ENCODE measurements around the gene GTF2H3.

GTF2H3 gene

DNA sequence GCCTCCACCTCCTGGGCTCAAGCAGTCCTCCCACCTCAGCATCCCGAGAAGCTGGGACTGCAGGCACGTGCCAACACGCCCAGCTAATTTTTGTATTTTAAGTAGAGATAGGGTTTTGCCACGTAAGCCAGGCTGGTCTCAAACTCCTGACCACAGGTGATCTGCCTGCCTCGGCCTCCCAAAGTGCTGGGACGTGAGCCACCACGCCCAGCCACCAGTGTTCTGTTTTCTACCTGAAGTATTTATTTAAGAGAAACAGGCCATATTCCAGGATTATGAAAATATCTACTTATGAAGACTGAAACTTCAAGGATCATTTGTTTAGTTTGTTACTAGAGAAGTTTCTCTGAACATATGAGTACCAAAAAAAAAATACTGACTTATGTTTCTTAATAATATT, 10.3 kb downstream of the GTF2H3 start:
- DNase-seq = no peak
- Histone ChIP-seq H3K9me3 (ENCODE audit: control insufficient read depth, low read length) (no peaks in the 10 kb centered on the region), H3K27me3 (replicated peaks; ENCODE audit: control insufficient read depth, insufficient read depth, low read length, poor library complexity, severe bottlenecking) (no peaks in the 10 kb centered on the region), H3K27ac (ENCODE audit: insufficient read depth, low read length, poor library complexity, severe bottlenecking) (no peak overlapping the region), H3K4me3 (ENCODE audit: insufficient read depth, low read depth, low read length, poor library complexity, severe bottlenecking) (no peak overlapping the region), H3K36me3 (ENCODE audit: control insufficient read depth, insufficient read depth, low read length) (peaks cover 28% of the 10 kb centered on the region), H3K4me1 (ENCODE audit: control insufficient read depth, insufficient read depth, low read length, poor library complexity, severe bottlenecking) (no peaks in the 10 kb centered on the region)

DNA sequence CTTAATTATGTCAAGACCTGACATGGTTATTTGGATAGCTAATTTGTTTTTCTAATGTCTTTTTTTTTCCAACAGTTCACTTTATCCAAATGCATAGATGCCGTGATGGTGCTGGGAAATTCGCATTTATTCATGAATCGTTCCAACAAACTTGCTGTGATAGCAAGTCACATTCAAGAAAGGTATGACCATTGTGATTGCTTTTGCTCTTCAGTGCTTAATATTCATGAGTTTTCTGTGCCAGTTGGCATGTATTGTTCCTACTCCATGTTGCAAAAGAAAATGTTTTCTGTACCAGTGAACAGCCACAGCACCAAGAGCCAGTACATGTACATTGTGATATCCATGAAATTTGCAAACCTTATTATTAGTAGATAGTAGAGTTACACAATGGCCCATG, 11.8 kb downstream of the GTF2H3 start:
- Histone ChIP-seq H3K9me3 (ENCODE audit: control insufficient read depth, low read length) (no peaks in the 10 kb centered on the region), H3K36me3 (ENCODE audit: control insufficient read depth, insufficient read depth, low read length) (peaks cover 41% of the 10 kb centered on the region)
- DNase-seq = no peak

DNA sequence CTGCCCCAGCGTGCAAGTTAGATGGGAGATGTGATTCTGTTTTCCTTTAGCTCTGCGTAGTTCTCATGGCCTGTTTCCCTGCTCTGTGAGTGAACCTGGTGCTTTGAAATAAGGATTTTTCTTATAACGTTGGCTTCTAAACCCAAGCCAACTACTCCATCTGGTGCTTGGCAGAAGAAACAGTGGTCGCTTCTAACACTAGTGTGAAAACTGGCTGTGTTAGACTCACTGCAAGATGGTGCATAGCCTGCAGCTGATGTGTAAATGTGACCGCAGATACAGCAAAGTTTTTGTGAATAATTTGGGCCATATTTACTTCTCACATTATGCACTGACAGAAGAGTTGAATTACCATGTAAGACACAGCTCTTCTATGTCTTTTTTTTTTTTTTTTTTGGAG, 12.2 kb downstream of the GTF2H3 start:
- H3K4me1 ChIP-seq (ENCODE audit: control insufficient read depth, insufficient read depth, low read length, poor library complexity, severe bottlenecking) = no peaks in the 10 kb centered on the region
- peaks cover 41% of the 10 kb centered on the region for H3K36me3 ChIP-seq (ENCODE audit: control insufficient read depth, insufficient read depth, low read length)
- no peak overlapping the region for H3K4me3 ChIP-seq (ENCODE audit: insufficient read depth, low read depth, low read length, poor library complexity, severe bottlenecking)
- no peaks in the 10 kb centered on the region for H3K9me3 ChIP-seq (ENCODE audit: control insufficient read depth, low read length)
- no peaks in the 10 kb centered on the region for H3K27me3 ChIP-seq (replicated peaks; ENCODE audit: control insufficient read depth, insufficient read depth, low read length, poor library complexity, severe bottlenecking)
- no peak for DNase-seq
- H3K27ac ChIP-seq (ENCODE audit: insufficient read depth, low read length, poor library complexity, severe bottlenecking) = no peak overlapping the region

More for the DNA sequence above, 11.8 kb downstream of the GTF2H3 start:
- Histone ChIP-seq H3K27ac (ENCODE audit: insufficient read depth, low read length, poor library complexity, severe bottlenecking) (no peak overlapping the region), H3K27me3 (replicated peaks; ENCODE audit: control insufficient read depth, insufficient read depth, low read length, poor library complexity, severe bottlenecking) (no peaks in the 10 kb centered on the region), H3K4me1 (ENCODE audit: control insufficient read depth, insufficient read depth, low read length, poor library complexity, severe bottlenecking) (no peaks in the 10 kb centered on the region), H3K4me3 (ENCODE audit: insufficient read depth, low read depth, low read length, poor library complexity, severe bottlenecking) (no peak overlapping the region)

DNA sequence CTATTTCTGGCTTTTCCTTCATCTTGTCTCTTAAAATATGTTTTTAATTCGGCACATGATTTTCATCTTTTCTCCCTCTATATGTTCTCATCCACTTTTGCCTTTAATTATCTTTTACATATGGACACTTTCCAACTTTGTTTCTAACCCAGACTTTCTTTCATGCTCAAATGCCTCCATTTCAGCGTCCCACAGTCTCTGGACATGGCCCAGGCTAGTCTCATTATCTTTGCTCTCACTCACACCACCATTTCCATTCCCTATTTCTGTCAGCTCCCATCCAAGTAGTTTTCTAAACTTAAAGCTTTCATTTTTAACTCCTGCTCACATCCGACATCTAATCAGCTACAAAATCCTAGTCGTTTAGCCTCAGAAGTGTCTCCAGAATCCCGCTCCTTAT, 14.8 kb downstream of the GTF2H3 start:
- H3K27ac ChIP-seq (ENCODE audit: insufficient read depth, low read length, poor library complexity, severe bottlenecking) = no peak overlapping the region
- no peaks in the 10 kb centered on the region for H3K27me3 ChIP-seq (replicated peaks; ENCODE audit: control insufficient read depth, insufficient read depth, low read length, poor library complexity, severe bottlenecking)
- no peak overlapping the region for H3K4me3 ChIP-seq (ENCODE audit: insufficient read depth, low read depth, low read length, poor library complexity, severe bottlenecking)
- H3K4me1 ChIP-seq (ENCODE audit: control insufficient read depth, insufficient read depth, low read length, poor library complexity, severe bottlenecking) = no peaks in the 10 kb centered on the region
- H3K9me3 ChIP-seq (ENCODE audit: control insufficient read depth, low read length) = no peaks in the 10 kb centered on the region
- DNase-seq = no peak
- peaks cover 44% of the 10 kb centered on the region for H3K36me3 ChIP-seq (ENCODE audit: control insufficient read depth, insufficient read depth, low read length)

DNA sequence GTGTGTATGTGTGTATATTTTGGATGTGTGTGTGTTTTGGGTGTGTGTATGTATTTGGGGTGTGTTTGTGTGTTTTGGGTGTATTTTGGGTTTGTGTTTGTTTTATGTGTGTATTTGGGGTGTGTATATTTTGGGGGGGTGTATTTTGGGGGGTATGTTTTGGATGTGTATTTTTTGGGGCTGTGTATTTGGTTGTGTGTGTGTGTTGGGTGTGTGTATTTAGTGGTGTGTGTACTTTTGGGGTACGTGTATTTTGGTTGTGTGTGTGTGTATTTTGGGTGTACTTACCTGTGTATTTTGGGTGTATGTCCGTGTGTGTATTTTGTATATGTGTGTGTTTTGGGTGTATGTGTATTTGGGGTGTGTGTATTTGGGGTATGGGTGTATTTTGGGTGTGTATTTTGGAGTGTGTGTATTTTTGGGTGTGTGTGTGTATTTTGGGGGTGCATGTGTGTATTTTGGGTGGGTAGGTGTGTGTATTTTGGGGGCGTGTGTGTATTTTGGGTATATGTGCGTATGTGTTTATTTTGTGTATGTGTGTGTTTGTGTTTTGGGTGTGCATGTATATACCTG, 20.6 kb downstream of the GTF2H3 start:
- DNase-seq = no peak
- Histone ChIP-seq H3K4me1 (ENCODE audit: control insufficient read depth, insufficient read depth, low read length, poor library complexity, severe bottlenecking) (no peaks in the 10 kb centered on the region), H3K36me3 (ENCODE audit: control insufficient read depth, insufficient read depth, low read length) (peaks cover 38% of the 10 kb centered on the region), H3K4me3 (ENCODE audit: insufficient read depth, low read depth, low read length, poor library complexity, severe bottlenecking) (no peak overlapping the region), H3K27ac (ENCODE audit: insufficient read depth, low read length, poor library complexity, severe bottlenecking) (no peak overlapping the region), H3K9me3 (ENCODE audit: control insufficient read depth, low read length) (no peaks in the 10 kb centered on the region), H3K27me3 (replicated peaks; ENCODE audit: control insufficient read depth, insufficient read depth, low read length, poor library complexity, severe bottlenecking) (no peaks in the 10 kb centered on the region)

DNA sequence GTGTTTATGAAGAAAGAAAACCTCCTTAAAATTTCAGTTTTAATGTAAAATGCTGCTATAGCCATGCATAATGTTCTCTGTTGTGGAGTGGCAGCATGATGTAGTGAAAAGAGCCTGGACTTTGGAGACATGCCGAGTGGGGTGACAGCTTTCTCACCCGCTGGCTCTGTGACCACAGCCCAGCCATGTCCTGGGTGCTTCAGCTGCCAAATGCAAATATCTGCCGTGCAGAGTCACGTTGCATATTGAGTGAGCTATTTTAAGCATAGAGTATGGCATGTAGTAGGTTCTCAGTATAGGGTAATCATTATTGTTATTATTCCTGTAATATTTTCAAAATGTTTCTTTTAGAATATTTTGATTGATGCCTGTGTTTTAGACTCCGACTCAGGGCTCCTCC, 21.8 kb downstream of the GTF2H3 start:
- no peak for DNase-seq
- no peaks in the 10 kb centered on the region for H3K27me3 ChIP-seq (replicated peaks; ENCODE audit: control insufficient read depth, insufficient read depth, low read length, poor library complexity, severe bottlenecking)
- no peak overlapping the region for H3K4me3 ChIP-seq (ENCODE audit: insufficient read depth, low read depth, low read length, poor library complexity, severe bottlenecking)
- H3K27ac ChIP-seq (ENCODE audit: insufficient read depth, low read length, poor library complexity, severe bottlenecking) = no peak overlapping the region
- H3K36me3 ChIP-seq (ENCODE audit: control insufficient read depth, insufficient read depth, low read length) = peaks cover 27% of the 10 kb centered on the region
- H3K9me3 ChIP-seq (ENCODE audit: control insufficient read depth, low read length) = no peaks in the 10 kb centered on the region
- no peaks in the 10 kb centered on the region for H3K4me1 ChIP-seq (ENCODE audit: control insufficient read depth, insufficient read depth, low read length, poor library complexity, severe bottlenecking)

DNA sequence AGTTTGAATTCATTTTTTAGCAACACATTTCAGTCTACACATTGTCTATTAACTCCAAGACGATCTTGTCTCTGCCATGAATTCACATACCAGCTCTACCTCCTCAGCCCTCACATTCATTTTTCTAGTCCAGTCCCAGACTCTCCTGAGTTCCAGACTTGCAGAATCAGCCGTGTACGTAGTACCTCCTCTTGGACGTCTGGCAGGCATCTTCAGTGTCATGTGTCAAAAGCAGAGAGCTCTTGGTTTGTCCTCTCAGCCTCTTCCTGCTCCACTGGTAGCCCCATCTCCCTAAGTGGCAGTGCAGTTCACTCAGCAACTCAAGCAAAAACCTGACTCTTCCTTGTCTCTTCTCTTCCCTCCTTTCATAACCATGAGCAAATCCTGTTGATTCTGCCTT, 22.8 kb downstream of the GTF2H3 start:
- H3K4me3 ChIP-seq (ENCODE audit: insufficient read depth, low read depth, low read length, poor library complexity, severe bottlenecking) = no peak overlapping the region
- H3K36me3 ChIP-seq (ENCODE audit: control insufficient read depth, insufficient read depth, low read length) = peaks cover 27% of the 10 kb centered on the region
- no peak overlapping the region for H3K27ac ChIP-seq (ENCODE audit: insufficient read depth, low read length, poor library complexity, severe bottlenecking)

DNA sequence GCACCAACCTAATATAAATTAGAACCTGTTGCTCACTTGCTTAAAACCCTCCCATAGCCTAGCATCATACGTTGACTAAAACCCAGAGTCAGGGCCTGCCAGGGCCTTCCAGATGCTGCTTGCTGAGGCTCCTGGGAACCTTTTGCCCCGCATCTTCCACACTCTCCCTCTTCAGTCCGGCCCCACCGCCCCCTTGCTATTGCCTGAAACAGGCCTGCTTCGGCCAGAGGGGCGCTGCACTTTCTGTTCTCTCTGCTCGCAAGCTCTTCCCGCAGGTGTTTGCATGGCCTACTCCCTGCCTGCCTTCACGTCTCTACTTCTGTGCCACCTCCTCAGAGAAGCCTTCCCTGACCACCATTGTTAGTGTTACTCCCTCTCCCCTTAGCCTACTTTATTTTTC, 23.6 kb downstream of the GTF2H3 start:
- no peaks in the 10 kb centered on the region for H3K9me3 ChIP-seq (ENCODE audit: control insufficient read depth, low read length)
- H3K36me3 ChIP-seq (ENCODE audit: control insufficient read depth, insufficient read depth, low read length) = peaks cover 21% of the 10 kb centered on the region
- H3K4me1 ChIP-seq (ENCODE audit: control insufficient read depth, insufficient read depth, low read length, poor library complexity, severe bottlenecking) = no peaks in the 10 kb centered on the region
- no peak overlapping the region for H3K27ac ChIP-seq (ENCODE audit: insufficient read depth, low read length, poor library complexity, severe bottlenecking)
- H3K27me3 ChIP-seq (replicated peaks; ENCODE audit: control insufficient read depth, insufficient read depth, low read length, poor library complexity, severe bottlenecking) = no peaks in the 10 kb centered on the region
- no peak for DNase-seq
- no peak overlapping the region for H3K4me3 ChIP-seq (ENCODE audit: insufficient read depth, low read depth, low read length, poor library complexity, severe bottlenecking)

More for the DNA sequence above, 22.8 kb downstream of the GTF2H3 start:
- no peaks in the 10 kb centered on the region for H3K9me3 ChIP-seq (ENCODE audit: control insufficient read depth, low read length)
- no peaks in the 10 kb centered on the region for H3K27me3 ChIP-seq (replicated peaks; ENCODE audit: control insufficient read depth, insufficient read depth, low read length, poor library complexity, severe bottlenecking)
- H3K4me1 ChIP-seq (ENCODE audit: control insufficient read depth, insufficient read depth, low read length, poor library complexity, severe bottlenecking) = no peaks in the 10 kb centered on the region
- DNase-seq = no peak

DNA sequence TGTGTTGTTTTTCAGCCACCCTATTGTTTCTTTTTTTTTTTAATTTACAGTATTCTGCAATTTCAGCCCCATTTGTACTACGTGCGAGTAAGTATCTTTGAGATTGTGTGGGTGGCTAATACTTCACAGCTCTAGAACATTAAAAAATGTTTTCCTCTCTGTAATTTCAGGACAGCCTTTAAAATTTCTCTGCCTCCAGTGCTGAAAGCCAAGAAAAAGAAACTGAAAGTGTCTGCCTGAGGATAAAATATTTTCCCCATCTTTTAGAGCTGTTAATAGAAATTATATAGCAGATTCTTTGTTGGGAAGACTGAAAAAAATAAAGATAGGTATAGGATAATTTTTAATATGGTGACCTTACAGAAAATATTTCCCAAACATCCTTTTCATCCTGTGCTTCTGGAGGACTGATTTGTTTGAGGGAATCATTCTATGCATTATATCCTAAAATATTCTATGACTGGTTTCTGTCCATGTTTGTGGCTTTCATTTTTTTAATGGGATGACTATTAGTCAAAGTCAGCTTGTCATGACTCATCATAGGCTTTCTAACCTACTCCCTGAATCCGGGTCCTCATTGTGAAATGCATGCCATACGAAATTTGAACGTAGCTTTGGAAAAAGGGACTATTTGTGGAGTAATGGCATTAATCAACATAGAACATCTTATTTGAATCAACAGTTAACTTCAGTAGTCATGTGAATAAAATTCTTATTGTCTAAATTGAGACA, 26.5 kb downstream of the GTF2H3 start:
- no peak for DNase-seq
- H3K4me3 ChIP-seq (ENCODE audit: insufficient read depth, low read depth, low read length, poor library complexity, severe bottlenecking) = no peak overlapping the region
- no peaks in the 10 kb centered on the region for H3K4me1 ChIP-seq (ENCODE audit: control insufficient read depth, insufficient read depth, low read length, poor library complexity, severe bottlenecking)
- no peaks in the 10 kb centered on the region for H3K27me3 ChIP-seq (replicated peaks; ENCODE audit: control insufficient read depth, insufficient read depth, low read length, poor library complexity, severe bottlenecking)
- H3K9me3 ChIP-seq (ENCODE audit: control insufficient read depth, low read length) = no peaks in the 10 kb centered on the region
- no peak overlapping the region for H3K27ac ChIP-seq (ENCODE audit: insufficient read depth, low read length, poor library complexity, severe bottlenecking)
- peaks cover 17% of the 10 kb centered on the region for H3K36me3 ChIP-seq (ENCODE audit: control insufficient read depth, insufficient read depth, low read length)

DNA sequence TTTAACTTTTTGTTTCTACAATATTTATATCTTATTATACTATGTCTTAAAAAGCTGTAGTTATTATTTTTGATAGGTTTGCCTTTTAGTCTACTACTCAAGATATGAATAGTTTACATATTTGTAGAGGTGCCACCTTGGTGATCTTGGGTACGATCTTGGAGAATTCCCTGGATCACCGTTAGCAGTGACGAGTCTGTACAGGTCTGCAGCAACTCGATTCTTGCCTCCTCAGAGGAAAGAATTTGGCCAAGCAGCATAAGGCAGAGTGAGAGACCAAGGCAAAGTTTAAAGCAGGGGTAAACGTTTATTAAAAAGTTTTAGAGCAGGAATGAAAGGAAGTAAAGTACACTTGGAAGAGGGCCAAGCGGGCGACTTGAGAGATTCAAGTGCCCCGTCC, 34.1 kb downstream of the GTF2H3 start:
- Histone ChIP-seq H3K4me1 (ENCODE audit: control insufficient read depth, insufficient read depth, low read length, poor library complexity, severe bottlenecking) (peaks cover 6% of the 10 kb centered on the region), H3K27ac (ENCODE audit: insufficient read depth, low read length, poor library complexity, severe bottlenecking) (no peak overlapping the region), H3K36me3 (ENCODE audit: control insufficient read depth, insufficient read depth, low read length) (no peaks in the 10 kb centered on the region), H3K4me3 (ENCODE audit: insufficient read depth, low read depth, low read length, poor library complexity, severe bottlenecking) (no peak overlapping the region), H3K27me3 (replicated peaks; ENCODE audit: control insufficient read depth, insufficient read depth, low read length, poor library complexity, severe bottlenecking) (no peaks in the 10 kb centered on the region), H3K9me3 (ENCODE audit: control insufficient read depth, low read length) (no peaks in the 10 kb centered on the region)
- DNase-seq = no peak
